Esophagus (tissue), 2 donors: ENCODE measurements around the gene NEUROG1. TPM values are rescaled to one million over a fixed set of nuclear protein-coding genes. Genes with fewer than 3 reads are reported as not detected.
A peak's percentile ranks its signal among the peaks of the same experiment; 100 is the strongest.

Source experiments
- H3K27ac ChIP-seq, 2 donors: one replicate each; pipeline ENCODE4 v1.5.1; 2013; ENCODE audit warnings: low read depth in 2 of 2, mild to moderate bottlenecking in 2 of 2, inconsistent platforms in 1 of 2, low read length in 1 of 2, moderate library complexity in 1 of 2
- H3K27me3 ChIP-seq, 2 donors: one replicate each; pipeline ENCODE4 v1.6.1; 2013; ENCODE audit warnings: low read length in 2 of 2, control low read depth in 1 of 2, mild to moderate bottlenecking in 1 of 2; ENCODE audit not compliant: insufficient read depth in 2 of 2, control insufficient read depth in 1 of 2
- H3K36me3 ChIP-seq, 2 donors: one replicate each; pipeline ENCODE4 v1.6.1; 2013; ENCODE audit warnings: low read length in 1 of 2; ENCODE audit not compliant: control insufficient read depth in 2 of 2, insufficient read depth in 2 of 2
- H3K4me1 ChIP-seq, 2 donors: one replicate each; pipeline ENCODE4 v1.6.1; 2013; ENCODE audit warnings: low read length in 1 of 2; ENCODE audit not compliant: control insufficient read depth in 2 of 2, insufficient read depth in 2 of 2
- H3K4me3 ChIP-seq, 2 donors: one replicate each; pipeline ENCODE4 v1.5.1; 2013; ENCODE audit warnings: low read length in 2 of 2, mild to moderate bottlenecking in 2 of 2, low read depth in 1 of 2, moderate library complexity in 1 of 2
- H3K9me3 ChIP-seq, 2 donors: one replicate each; pipeline ENCODE4 v1.6.1; 2013; ENCODE audit warnings: mild to moderate bottlenecking in 2 of 2, low read depth in 1 of 2, low read length in 1 of 2, moderate library complexity in 1 of 2; ENCODE audit not compliant: control insufficient read depth in 2 of 2, insufficient read depth in 1 of 2
- WGBS, 2 donors: extraction: QIAGEN DNeasy Blood & Tissue Kit; methylation state at CpG; one replicate each; pipeline ENCODE4 v1.1.7; 2013; 5-methylcytosine and 5-hydroxymethylcytosine counted together
- polyA plus RNA-seq, 2 donors: library from polyadenylated mRNA; stranded (reverse); fragments of 200-250 nt; gene quantifications; one replicate each; pipeline ENCODE4 v1.2.3, GENCODE V29; 2013
- donor health status: healthy with polysubstance abuse.
- donor health status: Bipolar disorder and iron deficiency.

The NEUROG1 gene
- polyA plus RNA-seq, 2 donors, result 0.02 TPM; not detected in 1

DNA sequence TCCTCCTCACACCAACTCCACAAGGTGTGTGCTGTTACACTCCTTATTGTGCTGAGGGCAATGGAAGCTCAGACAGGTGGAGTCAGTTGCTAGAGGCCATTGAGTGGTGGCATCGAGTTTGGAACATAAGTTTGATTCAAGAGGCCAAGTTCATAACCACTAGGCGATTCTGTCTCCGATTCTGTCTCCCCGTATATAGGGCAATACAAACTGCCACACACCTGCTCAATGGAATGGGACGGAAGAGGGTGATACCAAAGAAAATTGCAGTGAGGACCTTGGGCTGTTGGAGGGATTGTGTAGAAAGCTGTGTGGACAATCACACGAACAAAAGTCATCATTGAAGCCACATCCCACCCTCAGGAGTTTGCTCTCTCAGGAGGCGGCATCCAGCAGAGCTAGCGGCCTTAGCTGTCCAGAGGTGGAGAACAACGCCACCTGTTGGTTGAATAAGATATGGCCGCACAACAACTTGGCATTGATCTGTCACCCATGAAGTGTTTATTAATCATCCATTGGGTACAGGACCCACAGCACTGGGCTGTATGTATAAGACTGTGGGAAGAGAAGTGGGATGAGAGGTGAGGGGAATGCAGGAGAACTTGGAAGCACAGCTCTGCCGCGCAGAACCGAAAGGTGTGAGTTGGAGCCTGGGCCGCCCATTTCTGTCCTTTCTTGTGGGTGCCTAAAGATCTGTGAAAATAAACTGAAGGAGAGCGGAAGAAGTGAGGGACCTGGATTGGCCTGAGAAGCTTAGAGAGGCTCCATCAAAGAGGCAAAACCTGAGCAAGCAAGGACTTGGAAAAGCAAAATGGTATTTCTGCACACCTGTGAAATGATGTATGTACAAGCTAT lies 16.1 kb upstream of the NEUROG1 start:
- WGBS, 2 donors, result 40 to 45% methylated on average over 15 of the region's 15 CpGs
- H3K27ac ChIP-seq, result no peak overlapping the region
- no peaks in the 10 kb centered on the region for H3K9me3 ChIP-seq
- peaks cover 0 to 2% of the 10 kb centered on the region in 2 donors for H3K4me1 ChIP-seq
- H3K27me3 ChIP-seq, result no peaks in the 10 kb centered on the region
- no peak overlapping the region for H3K4me3 ChIP-seq
- no peaks in the 10 kb centered on the region for H3K36me3 ChIP-seq

DNA sequence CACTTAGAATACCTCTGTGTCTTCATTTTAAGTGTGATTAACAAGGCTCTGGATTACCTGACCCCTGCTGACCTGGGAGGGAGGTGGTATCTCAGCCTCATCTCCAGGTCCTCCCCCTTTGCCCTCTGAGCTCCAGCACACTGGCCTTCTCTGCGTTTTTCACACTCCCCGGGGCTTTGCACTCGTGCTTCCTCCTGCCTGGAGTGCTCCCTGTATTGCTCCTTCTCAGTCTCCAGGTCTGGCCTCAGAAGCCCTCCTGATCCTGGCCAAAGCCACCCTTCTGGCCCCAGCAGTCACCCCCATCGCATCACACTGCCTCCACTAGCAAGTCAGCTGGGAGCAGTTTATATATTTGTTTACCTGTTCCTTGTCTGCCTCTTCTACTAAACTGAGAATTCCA lies 13.6 kb upstream of the NEUROG1 start:
- H3K27ac ChIP-seq, result no peak overlapping the region
- 40 to 62% methylated on average over 4 of the region's 4 CpGs for WGBS, 2 donors

DNA sequence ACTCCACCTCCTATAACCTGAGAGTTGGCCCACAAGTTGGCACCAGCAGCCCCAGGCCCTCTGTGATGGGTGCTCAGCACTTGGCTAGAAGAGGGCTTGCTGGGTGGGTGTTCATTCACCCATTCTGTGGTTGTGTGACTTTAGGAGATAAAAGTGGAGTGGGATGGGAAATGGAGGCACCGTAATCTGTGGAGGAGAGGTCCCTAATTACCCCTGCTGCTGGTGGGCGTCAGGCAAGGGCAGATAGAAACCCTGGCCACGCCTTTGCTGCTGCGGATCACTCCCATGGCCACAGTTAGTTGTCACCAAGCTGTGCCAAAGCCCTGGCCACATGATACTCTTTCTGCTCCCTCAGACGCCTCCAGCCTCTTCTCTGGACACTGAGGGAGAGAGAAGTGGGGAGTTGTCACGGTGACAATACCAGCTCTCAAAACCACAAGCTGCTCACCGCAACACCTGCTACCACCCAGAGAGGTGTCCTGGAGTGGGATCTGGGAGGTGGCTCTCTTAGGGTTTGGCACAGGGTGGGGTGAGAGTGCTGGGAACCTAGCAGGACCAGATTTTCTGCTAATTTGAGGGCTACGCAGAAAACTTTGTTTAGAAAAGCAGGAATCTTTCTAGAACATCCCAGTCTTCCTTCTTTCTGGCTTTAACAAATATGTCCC lies 12.0 kb upstream of the NEUROG1 start:
- H3K4me3 ChIP-seq, result no peak overlapping the region
- no peaks in the 10 kb centered on the region for H3K9me3 ChIP-seq
- H3K27me3 ChIP-seq, result no peaks in the 10 kb centered on the region
- H3K27ac ChIP-seq, result no peak overlapping the region
- peaks cover 2 to 3% of the 10 kb centered on the region in 2 donors for H3K4me1 ChIP-seq
- 59 to 60% methylated on average over 8 of the region's 8 CpGs for WGBS, 2 donors
- no peaks in the 10 kb centered on the region for H3K36me3 ChIP-seq

More for the DNA sequence above, 13.6 kb upstream of the NEUROG1 start:
- H3K36me3 ChIP-seq, result no peaks in the 10 kb centered on the region
- H3K27me3 ChIP-seq, result no peaks in the 10 kb centered on the region
- no peak overlapping the region for H3K4me3 ChIP-seq
- H3K4me1 ChIP-seq, result peaks cover 2% of the 10 kb centered on the region in 2 donors
- H3K9me3 ChIP-seq, result no peaks in the 10 kb centered on the region

- H3K9me3 ChIP-seq, result no peaks in the 10 kb centered on the region
- no peak overlapping the region for H3K4me3 ChIP-seq
- no peaks in the 10 kb centered on the region for H3K36me3 ChIP-seq
- WGBS, 2 donors, result 60 to 62% methylated on average over 4 of the region's 4 CpGs
- H3K27ac ChIP-seq, result no peak overlapping the region
- no peaks in the 10 kb centered on the region for H3K27me3 ChIP-seq
- peaks cover 2 to 3% of the 10 kb centered on the region in 2 donors for H3K4me1 ChIP-seq
These were observed 11.1 kb upstream of the NEUROG1 start for GRCh38 chr5:135546912-135547311.

DNA sequence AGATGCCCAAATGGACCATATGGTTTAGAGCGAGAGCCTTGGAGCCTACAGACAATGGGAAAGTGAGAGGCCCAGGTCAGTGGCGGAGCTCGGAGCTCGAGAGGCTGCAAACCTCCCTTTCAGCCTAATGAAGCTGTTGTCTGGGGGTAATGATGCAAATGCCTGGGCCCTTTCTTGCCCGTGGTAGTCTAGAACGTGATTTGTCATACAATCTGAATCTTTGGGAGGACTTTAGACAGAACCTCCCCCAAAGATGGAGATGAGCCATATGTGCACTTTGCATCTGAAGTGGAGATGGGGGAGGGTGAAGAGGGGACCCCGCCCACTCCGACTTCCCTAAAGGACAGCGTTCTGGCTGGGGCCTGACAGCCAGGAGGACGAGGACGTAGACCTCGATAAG lies 10.3 kb upstream of the NEUROG1 start:
- Histone ChIP-seq H3K4me3 (no peak overlapping the region), H3K9me3 (no peaks in the 10 kb centered on the region), H3K27me3 (peaks cover 0 to 3% of the 10 kb centered on the region in 2 donors), H3K27ac (no peak overlapping the region), H3K36me3 (no peaks in the 10 kb centered on the region), H3K4me1 (peaks cover 0 to 3% of the 10 kb centered on the region in 2 donors)
- whole genome bisulfite sequencing, 2 donors, result 63 to 79% methylated on average over 12 of the region's 12 CpGs

GRCh38 chr5:135545099-135545498 lies 9.3 kb upstream of the NEUROG1 start:
- H3K36me3 ChIP-seq, result no peaks in the 10 kb centered on the region
- no peaks in the 10 kb centered on the region for H3K9me3 ChIP-seq
- WGBS, 2 donors, result 42 to 57% methylated on average over 17 of the region's 17 CpGs
- H3K4me3 ChIP-seq, result peak overlapping the region in 1 of 2 donors; percentile 35
- no peak overlapping the region for H3K27ac ChIP-seq
- peaks cover 0 to 3% of the 10 kb centered on the region in 2 donors for H3K27me3 ChIP-seq
- H3K4me1 ChIP-seq, result peaks cover 0 to 3% of the 10 kb centered on the region in 2 donors

- H3K4me3 ChIP-seq, result peak overlapping the region; percentile 29 to 35
- H3K27ac ChIP-seq, result no peak overlapping the region
- H3K27me3 ChIP-seq, result peaks cover 0 to 3% of the 10 kb centered on the region in 2 donors
- H3K36me3 ChIP-seq, result no peaks in the 10 kb centered on the region
- H3K4me1 ChIP-seq, result peaks cover 0 to 3% of the 10 kb centered on the region in 2 donors
- no peaks in the 10 kb centered on the region for H3K9me3 ChIP-seq
- 4 to 6% methylated on average over 77 of the region's 77 CpGs for WGBS, 2 donors
These were observed 7.9 kb upstream of the NEUROG1 start for GRCh38 chr5:135543485-135544304.

GRCh38 chr5:135543001-135543484 lies 7.3 kb upstream of the NEUROG1 start:
- no peaks in the 10 kb centered on the region for H3K36me3 ChIP-seq
- H3K4me3 ChIP-seq, result peak overlapping the region in 1 of 2 donors; percentile 35
- no peak overlapping the region for H3K27ac ChIP-seq
- H3K27me3 ChIP-seq, result peaks cover 0 to 3% of the 10 kb centered on the region in 2 donors
- H3K9me3 ChIP-seq, result no peaks in the 10 kb centered on the region
- 35 to 41% methylated on average over 5 of the region's 5 CpGs for WGBS, 2 donors
- H3K4me1 ChIP-seq, result peaks cover 0 to 3% of the 10 kb centered on the region in 2 donors
